ENCODE data around the gene CDKN1C.

CDKN1C gene

GRCh38 chr11:2885678-2886081, at the start of gene CDKN1C:
CDKN1C (minus strand) TSS chr11:2885775; CDS start chr11:2885456, 319 bp downstream.
- H3K4me3 ChIP-seq (ENCODE audit: low read depth, low read length) = peak within 1 kb of the TSS; percentile 57

GRCh38 chr11:2934611-2935239, 49.1 kb upstream of the CDKN1C start:
- H3K4me3 ChIP-seq (ENCODE audit: low read depth, low read length) = no peak overlapping the region

- H3K4me3 ChIP-seq (ENCODE audit: low read depth, low read length) = no peak overlapping the region
These were observed 48.5 kb upstream of the CDKN1C start for GRCh38 chr11:2934021-2934550.

GRCh38 chr11:2933375-2934020, 47.9 kb upstream of the CDKN1C start:
- no peak overlapping the region for H3K4me3 ChIP-seq (ENCODE audit: low read depth, low read length)

- no peak overlapping the region for H3K4me3 ChIP-seq (ENCODE audit: low read depth, low read length)
These were observed 47.3 kb upstream of the CDKN1C start for GRCh38 chr11:2932850-2933251.

GRCh38 chr11:2931771-2932738, 46.5 kb upstream of the CDKN1C start:
- no peak overlapping the region for H3K4me3 ChIP-seq (ENCODE audit: low read depth, low read length)

- no peak overlapping the region for H3K4me3 ChIP-seq (ENCODE audit: low read depth, low read length)
These were observed 45.8 kb upstream of the CDKN1C start for GRCh38 chr11:2931420-2931746.

GRCh38 chr11:2930704-2931419, 45.3 kb upstream of the CDKN1C start:
- H3K4me3 ChIP-seq (ENCODE audit: low read depth, low read length) = no peak overlapping the region

GRCh38 chr11:2929950-2930703, 44.6 kb upstream of the CDKN1C start:
- H3K4me3 ChIP-seq (ENCODE audit: low read depth, low read length) = no peak overlapping the region

- no peak overlapping the region for H3K4me3 ChIP-seq (ENCODE audit: low read depth, low read length)
These were observed 44.0 kb upstream of the CDKN1C start for GRCh38 chr11:2929531-2929949.

GRCh38 chr11:2928605-2929530, 43.3 kb upstream of the CDKN1C start, which contains the start of gene PHLDA2:
PHLDA2 (minus strand) TSS chr11:2929420; CDS start chr11:2929364, 56 bp downstream.
- H3K4me3 ChIP-seq (ENCODE audit: low read depth, low read length) = peak within 1 kb of the TSS; percentile 55

GRCh38 chr11:2927851-2928604, 42.5 kb upstream of the CDKN1C start:
- peak overlapping the region; percentile 55 for H3K4me3 ChIP-seq (ENCODE audit: low read depth, low read length)

- no peak overlapping the region for H3K4me3 ChIP-seq (ENCODE audit: low read depth, low read length)
These were observed 41.7 kb upstream of the CDKN1C start for GRCh38 chr11:2927121-2927800.

- H3K4me3 ChIP-seq (ENCODE audit: low read depth, low read length) = no peak overlapping the region
These were observed 41.1 kb upstream of the CDKN1C start for GRCh38 chr11:2926611-2927051.

GRCh38 chr11:2924821-2925675, 39.5 kb upstream of the CDKN1C start:
- H3K4me3 ChIP-seq (ENCODE audit: low read depth, low read length) = no peak overlapping the region

- no peak overlapping the region for H3K4me3 ChIP-seq (ENCODE audit: low read depth, low read length)
These were observed 38.8 kb upstream of the CDKN1C start for GRCh38 chr11:2924381-2924780.

Data from iPS-11a (cell line).